ENCODE data around the gene HOMER2. TPM values are rescaled to one million over a fixed set of nuclear protein-coding genes. Genes with fewer than 3 reads are reported as not detected.
"Not testable (repeated sequence)": the region's sequence is repeated elsewhere in the genome, so short reads cannot be mapped to it uniquely, and the experiment has no call there.

The HOMER2 gene
- polyA plus RNA-seq, 1 experiment: 1.1 TPM

DNA sequence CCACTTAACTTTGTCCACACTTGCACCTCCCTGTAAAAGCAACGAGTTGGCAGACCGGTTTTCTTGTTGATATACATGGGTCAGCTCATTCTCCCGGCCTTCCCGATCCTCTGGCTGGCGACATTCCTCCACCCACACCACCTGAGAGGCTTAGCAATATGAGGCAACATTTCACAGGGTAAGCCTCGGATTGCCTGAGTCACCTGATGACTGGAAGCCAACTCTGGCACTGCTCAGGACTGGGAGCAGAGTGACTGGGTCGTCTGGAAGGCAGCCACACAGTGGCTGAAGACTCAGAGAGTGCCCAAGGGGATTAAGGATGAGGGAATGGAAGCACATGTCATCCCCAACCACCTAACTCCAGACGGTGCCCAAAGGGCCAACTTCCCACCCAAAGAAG is 9.8 kb downstream of the HOMER2 start:
- Histone ChIP-seq H3K9me3 (ENCODE audit: control insufficient read depth, insufficient read depth, low read length) (no peaks in the 10 kb centered on the region), H3K4me3 (ENCODE audit: low read depth, low read length) (no peak overlapping the region), H3K27me3 (ENCODE audit: control insufficient read depth, insufficient read depth, low read length) (peaks cover 4% of the 10 kb centered on the region), H3K27ac (ENCODE audit: low read depth, low read length) (no peak overlapping the region)
- no peak for DNase-seq (ENCODE audit: low read depth, low spot score)
- CTCF ChIA-PET: no interaction called here
- TF ChIP-seq, protein P1, sequence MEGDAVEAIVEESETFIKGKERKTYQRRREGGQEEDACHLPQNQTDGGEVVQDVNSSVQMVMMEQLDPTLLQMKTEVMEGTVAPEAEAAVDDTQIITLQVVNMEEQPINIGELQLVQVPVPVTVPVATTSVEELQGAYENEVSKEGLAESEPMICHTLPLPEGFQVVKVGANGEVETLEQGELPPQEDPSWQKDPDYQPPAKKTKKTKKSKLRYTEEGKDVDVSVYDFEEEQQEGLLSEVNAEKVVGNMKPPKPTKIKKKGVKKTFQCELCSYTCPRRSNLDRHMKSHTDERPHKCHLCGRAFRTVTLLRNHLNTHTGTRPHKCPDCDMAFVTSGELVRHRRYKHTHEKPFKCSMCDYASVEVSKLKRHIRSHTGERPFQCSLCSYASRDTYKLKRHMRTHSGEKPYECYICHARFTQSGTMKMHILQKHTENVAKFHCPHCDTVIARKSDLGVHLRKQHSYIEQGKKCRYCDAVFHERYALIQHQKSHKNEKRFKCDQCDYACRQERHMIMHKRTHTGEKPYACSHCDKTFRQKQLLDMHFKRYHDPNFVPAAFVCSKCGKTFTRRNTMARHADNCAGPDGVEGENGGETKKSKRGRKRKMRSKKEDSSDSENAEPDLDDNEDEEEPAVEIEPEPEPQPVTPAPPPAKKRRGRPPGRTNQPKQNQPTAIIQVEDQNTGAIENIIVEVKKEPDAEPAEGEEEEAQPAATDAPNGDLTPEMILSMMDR (IDR thresholded peaks at IDR 0.05; ENCODE audit: low read depth, low read length): no peak
- POLR2A ChIA-PET: no interaction called here

DNA sequence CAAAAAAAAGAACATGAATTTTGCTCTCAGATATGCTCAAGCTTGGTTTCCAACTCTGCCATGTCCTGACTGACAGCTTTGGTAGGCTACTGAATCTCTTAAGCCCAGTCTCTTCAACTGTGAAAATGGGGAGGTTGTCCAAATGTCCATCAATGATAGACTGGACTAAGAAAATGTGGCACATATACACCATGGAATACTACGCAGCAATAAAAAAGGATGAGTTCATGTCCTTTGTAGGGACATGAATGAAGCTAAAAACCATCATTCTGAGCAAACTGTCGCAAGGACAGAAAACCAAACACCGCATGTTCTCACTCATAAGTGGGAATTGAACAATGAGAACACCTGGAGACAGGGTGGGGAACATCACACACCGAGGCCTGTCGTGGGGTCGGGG is 12.8 kb downstream of the HOMER2 start:
- CTCF ChIA-PET; H3K4me3 ChIP-seq (ENCODE audit: low read depth, low read length): not testable (repeated sequence)

DNA sequence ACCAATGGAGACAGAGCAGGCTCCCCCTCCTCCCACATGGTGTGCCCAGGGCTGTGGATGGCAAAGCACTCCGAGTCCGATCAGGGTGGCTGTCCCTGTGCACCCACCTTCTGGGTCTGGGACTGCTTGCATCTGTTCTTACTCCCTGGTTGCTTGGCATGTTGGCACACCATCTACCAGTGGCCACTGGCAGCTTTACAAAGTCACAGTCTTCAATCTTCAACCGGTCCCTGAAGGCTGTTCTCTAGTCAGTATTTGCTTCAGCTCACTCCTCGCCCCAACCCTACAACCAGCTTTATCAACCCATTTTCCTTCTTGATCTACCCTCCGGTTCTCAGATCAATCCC is 14.8 kb downstream of the HOMER2 start:
- Histone ChIP-seq H3K27me3 (ENCODE audit: control insufficient read depth, insufficient read depth, low read length) (peaks cover 2% of the 10 kb centered on the region), H3K4me3 (ENCODE audit: low read depth, low read length) (no peak overlapping the region), H3K9me3 (ENCODE audit: control insufficient read depth, insufficient read depth, low read length) (no peaks in the 10 kb centered on the region), H3K27ac (ENCODE audit: low read depth, low read length) (no peak overlapping the region)
- no peak for DNase-seq (ENCODE audit: low read depth, low spot score)
- POLR2A ChIA-PET: no interaction called here
- TF ChIP-seq, protein P1 (IDR thresholded peaks at IDR 0.05; ENCODE audit: low read depth, low read length): no peak
- CTCF ChIA-PET: no interaction called here

More for the DNA sequence above, 12.8 kb downstream of the HOMER2 start:
- DNase-seq (ENCODE audit: low read depth, low spot score); POLR2A ChIA-PET; H3K27me3 ChIP-seq (ENCODE audit: control insufficient read depth, insufficient read depth, low read length); H3K27ac ChIP-seq (ENCODE audit: low read depth, low read length); H3K9me3 ChIP-seq (ENCODE audit: control insufficient read depth, insufficient read depth, low read length): not testable (repeated sequence)

DNA sequence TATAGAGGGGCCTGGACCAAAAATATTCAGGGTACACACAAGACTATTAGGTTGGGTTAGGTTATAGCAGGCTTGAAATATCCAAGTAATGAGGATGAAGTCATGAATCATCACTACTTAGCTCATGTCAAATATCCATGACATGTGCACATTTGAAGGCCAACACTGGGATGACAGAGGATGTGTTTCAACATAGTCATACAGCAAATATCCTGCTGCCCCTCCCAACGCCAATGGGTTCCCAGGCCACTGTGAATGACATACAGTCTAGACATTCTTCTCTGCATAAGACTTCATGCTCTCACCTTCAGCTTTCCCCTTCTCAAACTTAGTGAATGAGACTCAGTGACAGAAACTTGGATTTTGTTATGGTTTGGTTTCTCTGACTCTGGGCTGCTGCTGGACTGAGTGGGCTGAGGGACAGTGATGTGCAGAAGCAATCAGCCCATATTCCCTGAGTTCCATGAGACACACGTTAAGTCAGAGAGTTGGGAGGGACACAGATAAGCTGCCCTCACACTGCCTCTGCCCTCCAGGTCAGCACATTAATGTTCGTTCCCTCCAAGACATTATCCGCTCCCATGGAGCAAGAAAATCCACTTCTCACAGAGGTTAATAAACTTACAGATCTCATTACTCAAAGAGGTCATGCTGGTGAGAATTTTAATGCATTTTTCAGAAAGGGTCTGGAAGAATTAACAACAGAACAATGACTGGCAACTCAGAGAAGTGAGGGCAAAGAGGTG is 15.4 kb downstream of the HOMER2 start:
- ChIA-PET POLR2A (no interaction called here), CTCF (no interaction called here)
- no peak overlapping the region for H3K4me3 ChIP-seq (ENCODE audit: low read depth, low read length)

DNA sequence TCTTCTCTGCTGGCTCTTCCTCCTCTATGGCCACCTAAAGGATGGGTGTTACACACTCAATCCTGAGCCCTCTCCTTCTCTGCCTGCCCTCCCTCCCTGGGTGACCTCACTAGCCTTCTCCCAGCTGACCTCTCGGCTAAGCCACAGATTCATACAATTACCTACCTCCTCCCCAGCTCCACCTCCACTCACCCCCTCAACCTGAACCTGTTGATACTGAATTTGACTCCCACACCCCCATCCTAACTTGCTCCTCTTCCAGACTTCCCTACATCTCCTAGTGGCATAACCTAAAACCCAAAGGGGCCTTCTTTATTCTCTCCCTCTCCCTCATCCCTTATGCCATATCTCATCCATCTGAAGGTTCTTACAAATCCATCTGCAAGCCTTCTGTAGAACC is 17.1 kb downstream of the HOMER2 start:
- CTCF ChIA-PET: no interaction called here
- TF ChIP-seq, protein P1 (IDR thresholded peaks at IDR 0.05; ENCODE audit: low read depth, low read length): no peak
- POLR2A ChIA-PET: no interaction called here
- H3K27me3 ChIP-seq (ENCODE audit: control insufficient read depth, insufficient read depth, low read length): peaks cover 4% of the 10 kb centered on the region
- DNase-seq (ENCODE audit: low read depth, low spot score): no peak
- H3K4me3 ChIP-seq (ENCODE audit: low read depth, low read length): no peak overlapping the region
- H3K27ac ChIP-seq (ENCODE audit: low read depth, low read length): no peak overlapping the region
- H3K9me3 ChIP-seq (ENCODE audit: control insufficient read depth, insufficient read depth, low read length): no peaks in the 10 kb centered on the region

More for the DNA sequence above, 15.4 kb downstream of the HOMER2 start:
- no peaks in the 10 kb centered on the region for H3K9me3 ChIP-seq (ENCODE audit: control insufficient read depth, insufficient read depth, low read length)
- TF ChIP-seq, protein P1 (IDR thresholded peaks at IDR 0.05; ENCODE audit: low read depth, low read length): no peak
- no peak for DNase-seq (ENCODE audit: low read depth, low spot score)
- no peak overlapping the region for H3K27ac ChIP-seq (ENCODE audit: low read depth, low read length)
- peaks cover 2% of the 10 kb centered on the region for H3K27me3 ChIP-seq (ENCODE audit: control insufficient read depth, insufficient read depth, low read length)
